Smooth muscle cell (in vitro differentiated cells): ENCODE measurements around the gene MAP1A. TPM values are rescaled to one million over a fixed set of nuclear protein-coding genes. Genes with fewer than 3 reads are reported as not detected.

Experiments
- DNase-seq: peaks from one replicate; lab custom pipeline; 2025; ENCODE audit not compliant: unreplicated experiment; lab: John Stamatoyannopoulos, UW
- H2AFZ ChIP-seq: fragments of 200-600 bp; sonication (generic); 2 replicates; pipeline ENCODE4 v1.6.0; 2016; ENCODE audit warnings: antibody characterized with exemption, low read depth, mild to moderate bottlenecking
- H3F3A ChIP-seq: fragments of 200-600 bp; sonication (generic); 2 replicates; pipeline ENCODE4 v1.6.0; 2017; ENCODE audit warnings: antibody characterized with exemption, low read depth
- H3K27ac ChIP-seq: fragments of 200-600 bp; sonication (generic); 2 replicates; pipeline ENCODE4 v1.5.1; 2016; ENCODE audit warnings: low read depth, mild to moderate bottlenecking
- H3K27me3 ChIP-seq: fragments of 200-600 bp; sonication (generic); 2 replicates; pipeline ENCODE4 v1.6.1; 2016; ENCODE audit warnings: low read depth, mild to moderate bottlenecking
- H3K36me3 ChIP-seq: fragments of 200-600 bp; sonication (generic); 2 replicates; pipeline ENCODE4 v1.5.1; 2016; ENCODE audit warnings: low read depth
- H3K4me1 ChIP-seq: fragments of 200-600 bp; sonication (generic); 2 replicates; pipeline ENCODE4 v1.5.1; 2016; ENCODE audit warnings: low read depth
- H3K4me2 ChIP-seq: fragments of 200-600 bp; sonication (generic); 2 replicates; pipeline ENCODE4 v1.6.0; 2016; ENCODE audit warnings: mild to moderate bottlenecking
- H3K4me3 ChIP-seq: fragments of 200-600 bp; sonication (generic); 2 replicates; pipeline ENCODE4 v1.5.1; 2016; ENCODE audit warnings: mild to moderate bottlenecking
- H3K79me2 ChIP-seq: fragments of 200-600 bp; sonication (generic); 2 replicates; pipeline ENCODE4 v1.6.0; 2016; ENCODE audit warnings: low read depth, mild to moderate bottlenecking
- H3K9ac ChIP-seq: fragments of 200-600 bp; sonication (generic); 2 replicates; pipeline ENCODE4 v1.6.0; 2016; ENCODE audit warnings: low read depth
- H3K9me3 ChIP-seq: fragments of 200-600 bp; sonication (generic); replicated peaks from 2 replicates; pipeline ENCODE4 v1.5.1; 2016; ENCODE audit warnings: low read depth
- H4K20me1 ChIP-seq: fragments of 200-600 bp; sonication (generic); 2 replicates; pipeline ENCODE4 v1.6.0; 2016; ENCODE audit warnings: low read depth
- CTCF ChIP-seq: fragments of 200-600 bp; sonication (generic); IDR thresholded peaks from 2 replicates; pipeline ENCODE4 v1.5.1; 2017; ENCODE audit warnings: borderline replicate concordance, mild to moderate bottlenecking, antibody characterized with exemption; ENCODE audit not compliant: insufficient read depth, poor library complexity, severe bottlenecking
- WGBS: methylation state at CpG from one replicate; pipeline ENCODE4 v1.1.7; 2016; ENCODE audit warnings: low lambda C conversion rate; 5-methylcytosine and 5-hydroxymethylcytosine counted together
- polyA plus RNA-seq: library from polyadenylated mRNA; unstranded; fragments of >200 nt; fragmentation: Nextera tagmentation; extraction: Ambion mirVana; gene quantifications from 2 replicates; pipeline ENCODE4 v1.2.1, GENCODE V29; 2016
- total RNA-seq: library from RNA; depleted of rRNA; stranded (reverse); fragments of >200 nt; gene quantifications from 2 replicates; pipeline ENCODE4 v1.2.3, GENCODE V29; 2014

MAP1A gene
- total and polyA plus RNA-seq, 2 experiments from 2014 or later = 14.6 to 27.1 TPM

GRCh38 chr15:43521419-43521818 is 4.0 kb downstream of the MAP1A start:
- H3K36me3 ChIP-seq = peaks cover 5% of the 10 kb centered on the region
- TF ChIP-seq CTCF = no peak
- WGBS = 98% methylated on average over 11 of the region's 11 CpGs

GRCh38 chr15:43522247-43522646 is 4.8 kb downstream of the MAP1A start:
- H3K9ac ChIP-seq = no peak overlapping the region
- no peak overlapping the region for H3K4me3 ChIP-seq
- no peaks in the 10 kb centered on the region for H3K27me3 ChIP-seq
- peaks cover 5% of the 10 kb centered on the region for H3K36me3 ChIP-seq
- peaks cover 12% of the 10 kb centered on the region for H3K79me2 ChIP-seq
- no peak overlapping the region for H3K4me2 ChIP-seq
- no peak overlapping the region for H3K27ac ChIP-seq
- peaks cover 28% of the 10 kb centered on the region for H4K20me1 ChIP-seq
- no peak overlapping the region for H2AFZ ChIP-seq
- H3K9me3 ChIP-seq = no peaks in the 10 kb centered on the region
- DNase-seq = no peak
- H3F3A ChIP-seq = peaks cover under 1% of the 10 kb centered on the region
- 92% methylated on average over 9 of the region's 9 CpGs for WGBS
- H3K4me1 ChIP-seq = peaks cover 17% of the 10 kb centered on the region
- no peak for TF ChIP-seq CTCF

More at GRCh38 chr15:43521419-43521818, 4.0 kb downstream of the MAP1A start:
- Histone ChIP-seq H3K9me3 (no peaks in the 10 kb centered on the region), H3K4me2 (no peak overlapping the region), H3K27ac (no peak overlapping the region), H3K4me3 (no peak overlapping the region), H3K9ac (no peak overlapping the region), H3F3A (peaks cover 9% of the 10 kb centered on the region), H3K27me3 (no peaks in the 10 kb centered on the region), H4K20me1 (peaks cover 23% of the 10 kb centered on the region), H3K79me2 (peaks cover 12% of the 10 kb centered on the region), H3K4me1 (peaks cover 26% of the 10 kb centered on the region), H2AFZ (no peak overlapping the region)
- DNase-seq = no peak

- H3K9ac ChIP-seq = no peak overlapping the region
- no peak for DNase-seq
- TF ChIP-seq CTCF = no peak
- no peaks in the 10 kb centered on the region for H3K9me3 ChIP-seq
- peaks cover 28% of the 10 kb centered on the region for H4K20me1 ChIP-seq
- H3K4me1 ChIP-seq = peaks cover 15% of the 10 kb centered on the region
- H3K4me2 ChIP-seq = no peak overlapping the region
- no peaks in the 10 kb centered on the region for H3K27me3 ChIP-seq
- no peak overlapping the region for H3K27ac ChIP-seq
- H3F3A ChIP-seq = no peaks in the 10 kb centered on the region
- 91% methylated on average over 7 of the region's 7 CpGs for WGBS
- H2AFZ ChIP-seq = no peak overlapping the region
- H3K79me2 ChIP-seq = peaks cover 12% of the 10 kb centered on the region
- H3K4me3 ChIP-seq = no peak overlapping the region
- H3K36me3 ChIP-seq = peaks cover 5% of the 10 kb centered on the region
Measured at GRCh38 chr15:43523646-43524045, 6.2 kb downstream of the MAP1A start.

GRCh38 chr15:43524254-43524845 is 6.9 kb downstream of the MAP1A start:
- Histone ChIP-seq H2AFZ (no peak overlapping the region), H3K4me3 (no peak overlapping the region), H3K9me3 (no peaks in the 10 kb centered on the region), H3K4me1 (peaks cover 8% of the 10 kb centered on the region), H3K79me2 (peaks cover 6% of the 10 kb centered on the region), H4K20me1 (peaks cover 21% of the 10 kb centered on the region), H3K27ac (no peak overlapping the region), H3F3A (no peaks in the 10 kb centered on the region), H3K27me3 (no peaks in the 10 kb centered on the region), H3K36me3 (peaks cover 5% of the 10 kb centered on the region), H3K9ac (no peak overlapping the region), H3K4me2 (no peak overlapping the region)
- no peak for TF ChIP-seq CTCF
- WGBS = 93% methylated on average over 4 of the region's 4 CpGs
- DNase-seq = no peak
